Hematopoietic multipotent progenitor cell treated with erythropoietin and hydrocortisone succinate and interleukin-3 and kit ligand, for 8 days (in vitro differentiated cells): ENCODE data around the gene UBE2Q2.
"Not testable (repeated sequence)": the region's sequence is repeated elsewhere in the genome, so short reads cannot be mapped to it uniquely, and the experiment has no call there.

Experiments used
- DNase-seq: peaks from one replicate; pipeline ENCODE4 v3.0.0-alpha.2; 2015

The UBE2Q2 gene

DNA sequence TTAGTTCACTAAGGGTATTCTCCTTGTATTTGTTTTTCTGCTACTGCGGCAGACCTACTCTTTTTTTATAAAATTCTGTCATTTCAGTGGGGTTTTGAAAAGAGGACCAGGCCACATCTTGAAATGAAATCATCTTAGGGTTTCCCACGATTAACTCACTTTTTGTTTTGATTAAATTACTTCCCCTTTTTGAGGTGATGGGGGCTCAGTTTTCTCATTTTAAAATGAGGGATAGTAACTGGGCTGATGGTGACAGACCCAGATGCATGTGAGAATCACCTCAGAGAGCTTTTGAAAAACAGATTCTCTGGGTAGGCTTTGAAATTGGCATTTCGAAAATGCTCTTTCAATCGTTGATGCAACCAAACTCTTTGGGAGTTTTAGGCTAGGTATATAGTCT, 24.2 kb downstream of the UBE2Q2 start:
- DNase-seq, result no peak

- DNase-seq, result no peak
Observed at GRCh38 chr15:75868019-75868418, 24.8 kb downstream of the UBE2Q2 start.

GRCh38 chr15:75869446-75869845, 26.2 kb downstream of the UBE2Q2 start:
- DNase-seq, result no peak

- not testable (repeated sequence) for DNase-seq
Observed at GRCh38 chr15:75871589-75871988, 28.3 kb downstream of the UBE2Q2 start.

DNA sequence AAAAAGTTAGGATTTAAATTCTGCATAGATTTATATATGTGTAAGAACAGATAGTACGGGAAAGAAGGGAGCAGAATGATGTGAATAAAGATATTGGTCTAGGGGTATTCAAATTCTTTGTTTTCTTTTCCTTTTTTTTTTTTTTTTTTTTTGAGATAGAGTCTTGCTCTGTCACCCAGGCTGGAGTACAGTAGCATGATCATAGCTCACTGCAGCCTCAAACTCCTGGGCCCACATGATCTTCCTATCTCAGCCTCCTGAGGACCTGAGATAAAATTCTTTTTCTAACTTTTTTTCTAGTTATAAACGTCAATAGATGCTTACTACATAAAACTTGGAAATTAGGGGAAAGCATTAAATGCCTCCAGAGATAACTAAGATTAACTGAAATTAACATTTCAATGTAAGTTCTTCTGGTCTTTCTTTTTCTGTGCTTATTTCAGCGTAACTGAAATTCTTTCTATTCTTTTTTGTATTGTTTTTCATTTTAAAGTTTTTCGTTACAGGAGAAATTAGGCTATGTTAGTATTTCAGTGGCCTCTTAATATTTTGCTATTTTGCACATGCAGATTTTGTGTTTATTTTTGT, 29.2 kb downstream of the UBE2Q2 start:
- DNase-seq, result peak; percentile 76

DNA sequence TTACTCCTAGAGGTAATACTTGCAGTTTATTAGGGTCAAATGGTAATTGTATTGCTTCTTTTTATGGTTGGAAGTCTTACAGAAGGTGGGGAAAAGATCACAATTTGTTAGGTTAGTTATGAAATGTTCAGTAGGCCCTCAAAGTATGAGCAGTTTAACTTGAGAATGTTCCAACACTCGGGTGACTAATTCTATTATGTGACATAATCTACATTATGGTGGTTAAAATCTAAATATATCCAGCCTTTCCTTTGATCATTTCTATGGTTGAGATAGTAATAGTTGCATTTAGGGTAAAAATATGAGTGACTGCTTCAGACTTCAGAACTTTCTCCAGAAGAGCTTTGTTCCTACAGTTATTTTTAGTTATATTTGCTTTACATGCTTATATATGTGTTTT, 40.8 kb downstream of the UBE2Q2 start:
- no peak for DNase-seq

GRCh38 chr15:75887178-75887577, 43.9 kb downstream of the UBE2Q2 start:
- no peak for DNase-seq

DNA sequence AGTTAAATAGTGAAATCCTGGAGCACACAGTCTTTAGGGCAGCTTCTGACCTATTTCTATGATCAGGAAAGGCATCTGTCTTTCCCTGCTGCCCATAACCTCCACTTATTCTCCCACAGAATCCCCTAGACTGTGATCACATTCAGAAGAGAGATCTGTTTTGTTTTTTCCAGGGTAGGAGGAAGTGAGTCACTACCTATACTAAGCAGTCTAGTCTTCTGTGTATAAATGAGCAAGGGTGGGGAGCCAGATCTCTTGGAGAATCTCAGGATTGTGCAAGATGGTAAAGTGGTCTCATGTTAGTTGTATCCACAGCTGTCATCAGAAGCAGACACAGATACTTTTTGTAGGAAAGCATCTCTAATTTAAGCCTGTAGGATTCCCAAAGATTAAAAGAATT, 48.6 kb downstream of the UBE2Q2 start:
- DNase-seq, result peak; percentile 23

GRCh38 chr15:75895731-75896130, 52.5 kb downstream of the UBE2Q2 start:
- peak; percentile 74 for DNase-seq

DNA sequence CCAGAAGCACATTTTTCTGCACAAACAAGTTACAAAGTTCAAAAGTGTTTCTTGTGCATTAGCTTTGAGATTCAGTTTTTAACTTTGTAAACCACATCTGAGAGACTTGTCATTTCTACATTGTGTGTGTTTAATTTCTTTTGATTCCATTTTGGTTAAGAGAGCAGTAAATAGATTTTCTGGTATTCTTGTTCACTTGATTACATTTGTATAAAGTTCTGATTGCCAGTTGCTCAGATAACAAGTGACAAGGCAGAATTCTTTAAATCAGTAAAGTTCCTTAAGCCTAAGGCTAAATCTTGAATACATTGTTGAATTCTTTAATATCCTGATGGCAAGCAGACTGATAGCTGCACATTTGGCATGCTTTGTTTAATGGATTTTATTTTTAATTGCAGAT, 57.3 kb downstream of the UBE2Q2 start:
- DNase-seq, result no peak

DNA sequence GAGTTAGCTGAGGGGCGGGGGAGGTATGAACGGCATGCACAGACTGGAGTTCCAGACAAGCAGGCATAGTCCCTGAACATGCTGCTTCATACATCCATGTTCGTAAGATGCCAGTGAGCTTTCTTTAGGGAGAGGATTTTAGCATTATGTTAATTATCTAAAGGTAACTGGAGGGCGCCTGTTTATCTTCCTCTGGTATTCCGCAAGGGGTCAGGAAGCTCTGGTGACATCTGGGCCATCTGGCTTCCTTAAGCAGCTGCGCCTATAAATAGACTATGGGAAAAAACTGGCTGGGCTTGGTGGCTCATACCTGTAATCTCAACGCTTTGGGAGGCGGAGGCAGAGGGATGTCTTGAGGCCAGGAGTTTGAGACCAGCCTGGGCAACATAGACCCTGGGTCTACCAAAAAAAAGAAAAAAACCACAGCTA, 58.9 kb downstream of the UBE2Q2 start:
- peak; percentile 43 for DNase-seq

DNA sequence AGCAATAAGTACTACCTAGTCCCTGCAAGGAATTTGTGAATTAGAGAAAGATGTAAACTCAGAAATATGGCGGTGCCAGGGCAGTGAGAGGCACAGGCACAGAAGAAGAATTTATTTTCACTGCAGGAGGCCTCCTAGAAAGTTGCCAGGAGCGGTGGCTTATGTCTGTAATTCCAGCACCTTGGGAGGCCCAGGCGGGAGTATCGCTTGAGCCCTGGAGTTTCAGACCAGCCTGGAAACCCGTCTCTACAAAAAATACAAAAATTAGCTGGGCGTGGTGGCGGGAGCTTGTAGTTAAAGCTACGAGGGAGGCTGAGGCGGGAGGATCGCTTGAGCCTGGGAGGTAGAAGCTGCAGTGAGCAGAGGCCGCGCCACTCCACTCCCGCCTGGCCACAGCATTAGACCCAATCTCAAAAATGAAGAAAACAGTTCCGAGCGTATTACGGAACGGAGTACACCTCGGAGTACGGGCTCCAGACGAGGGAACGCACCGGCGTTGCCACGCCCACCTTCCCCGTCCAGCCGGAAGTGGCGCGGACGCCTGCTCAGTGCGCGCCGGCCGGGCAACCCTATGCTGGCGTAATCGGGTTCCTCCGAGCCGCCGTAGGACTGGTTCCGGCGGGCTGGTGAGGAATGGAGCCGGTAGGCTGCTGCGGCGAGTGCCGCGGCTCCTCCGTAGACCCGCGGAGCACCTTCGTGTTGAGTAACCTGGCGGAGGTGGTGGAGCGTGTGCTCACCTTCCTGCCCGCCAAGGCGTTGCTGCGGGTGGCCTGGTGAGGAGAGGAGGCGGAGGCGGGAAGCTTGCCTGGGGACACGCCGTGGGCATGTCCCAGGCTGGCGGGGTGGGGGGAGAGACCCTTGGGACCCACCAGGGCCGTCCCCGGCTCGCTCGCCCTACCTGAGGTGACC, 60.3 kb downstream of the UBE2Q2 start, which contains the start of gene FBXO22:
Gene FBXO22 (plus strand): TSS at position 548 of the 909 bp plus-strand sequence. CDS start 86 bp downstream, at position 634.
- DNase-seq, result peak; percentile 89

- DNase-seq, result no peak
Observed at GRCh38 chr15:75905231-75905630, 62.0 kb downstream of the UBE2Q2 start.

- not testable (repeated sequence) for DNase-seq
Observed at GRCh38 chr15:75910355-75910754, 67.1 kb downstream of the UBE2Q2 start.

GRCh38 chr15:75916978-75917377, 73.7 kb downstream of the UBE2Q2 start:
- DNase-seq, result no peak

GRCh38 chr15:75918135-75918534, 74.9 kb downstream of the UBE2Q2 start:
- no peak for DNase-seq

- DNase-seq, result no peak
Observed at GRCh38 chr15:75920079-75920478, 76.8 kb downstream of the UBE2Q2 start.

GRCh38 chr15:75921732-75922703, 78.8 kb downstream of the UBE2Q2 start:
- peak; percentile 89 for DNase-seq

DNA sequence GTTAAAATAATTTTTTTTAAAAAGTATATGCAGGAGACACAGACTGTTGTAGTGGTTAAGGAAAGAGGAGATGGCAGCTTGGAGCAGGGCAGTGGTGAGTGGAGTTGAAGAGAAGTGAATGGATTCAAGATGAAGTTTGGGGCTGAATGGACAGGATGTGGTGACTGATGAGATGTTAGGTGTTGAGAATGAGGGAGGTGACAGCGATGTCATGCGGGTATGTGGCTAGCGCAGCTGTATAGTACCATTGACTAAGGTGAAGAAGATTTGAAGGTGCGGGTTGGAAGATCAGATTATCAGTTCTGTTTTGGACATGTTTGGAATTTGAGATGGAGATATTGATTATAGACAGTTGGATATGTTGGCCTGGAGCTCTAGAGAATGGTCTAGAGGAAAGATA, 80.5 kb downstream of the UBE2Q2 start:
- no peak for DNase-seq

GRCh38 chr15:75924576-75924975, 81.3 kb downstream of the UBE2Q2 start:
- DNase-seq, result no peak

DNA sequence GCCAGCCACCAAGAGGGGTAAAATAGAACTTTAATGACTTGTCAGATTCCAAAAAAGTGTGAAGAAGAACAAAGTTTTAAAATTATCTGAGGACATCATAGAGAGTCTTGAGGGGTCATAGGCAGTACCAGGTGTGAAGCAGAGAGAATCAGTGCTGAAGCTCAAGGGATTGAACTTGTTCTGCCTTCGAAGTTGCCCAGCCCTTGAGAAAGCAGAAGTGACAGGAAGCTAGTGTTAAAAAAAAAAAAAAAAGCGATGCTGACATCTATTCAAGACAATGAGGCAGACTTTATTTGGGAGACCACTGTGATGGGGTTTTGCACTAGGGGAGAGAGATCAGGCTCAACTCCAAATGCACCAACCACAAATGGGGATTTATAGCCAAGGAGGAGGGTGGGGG, 82.2 kb downstream of the UBE2Q2 start:
- DNase-seq, result no peak

DNA sequence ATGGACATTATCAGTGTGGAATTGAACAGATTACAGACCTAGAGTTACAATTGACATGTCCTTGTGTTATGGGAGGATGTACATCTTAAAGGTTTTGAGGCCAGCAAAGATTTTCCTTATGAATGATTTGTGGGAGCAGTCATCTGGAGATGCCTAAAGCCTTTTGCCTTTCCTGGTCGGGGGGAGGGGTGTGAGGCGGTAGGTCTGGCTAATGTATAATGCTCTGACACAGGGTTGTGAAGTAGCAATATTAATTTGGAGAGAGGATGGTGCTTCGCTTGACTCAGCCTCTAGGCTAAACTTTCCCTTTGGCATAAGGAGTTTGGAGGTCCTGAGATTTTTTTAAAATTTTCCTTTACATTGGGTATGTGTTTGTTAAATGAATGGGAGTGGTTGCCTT, 83.7 kb downstream of the UBE2Q2 start:
- no peak for DNase-seq

DNA sequence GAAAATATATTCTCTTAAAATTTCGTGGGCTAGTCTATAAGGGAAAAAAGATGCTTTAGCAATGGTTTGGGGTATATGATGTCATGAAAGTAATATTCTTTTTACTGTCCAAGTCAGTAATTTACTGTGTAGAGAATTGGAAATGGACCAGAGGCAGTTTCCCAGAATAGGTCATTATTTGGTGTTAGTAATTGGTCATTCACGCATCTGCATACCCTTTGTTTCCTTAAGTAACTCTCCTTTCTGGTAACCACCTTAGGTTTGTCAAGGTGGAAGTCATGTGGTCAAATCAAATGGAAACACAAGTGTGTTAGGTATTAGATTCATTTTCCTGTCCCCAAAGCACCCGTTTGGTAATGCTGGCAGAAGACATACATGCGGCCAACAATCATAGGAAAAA, 84.4 kb downstream of the UBE2Q2 start:
- DNase-seq, result no peak
